AML-193 (cell line): ENCODE measurements around the gene GFRAL.
"Not testable (repeated sequence)": the region's sequence is repeated elsewhere in the genome, so short reads cannot be mapped to it uniquely, and the experiment has no call there.

Experiments used
- DNase-seq, 2 experiments: peaks; one replicate each; lab custom pipeline; 2025; lab: John Stamatoyannopoulos, UW

Gene GFRAL, protein sequence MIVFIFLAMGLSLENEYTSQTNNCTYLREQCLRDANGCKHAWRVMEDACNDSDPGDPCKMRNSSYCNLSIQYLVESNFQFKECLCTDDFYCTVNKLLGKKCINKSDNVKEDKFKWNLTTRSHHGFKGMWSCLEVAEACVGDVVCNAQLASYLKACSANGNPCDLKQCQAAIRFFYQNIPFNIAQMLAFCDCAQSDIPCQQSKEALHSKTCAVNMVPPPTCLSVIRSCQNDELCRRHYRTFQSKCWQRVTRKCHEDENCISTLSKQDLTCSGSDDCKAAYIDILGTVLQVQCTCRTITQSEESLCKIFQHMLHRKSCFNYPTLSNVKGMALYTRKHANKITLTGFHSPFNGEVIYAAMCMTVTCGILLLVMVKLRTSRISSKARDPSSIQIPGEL

DNA sequence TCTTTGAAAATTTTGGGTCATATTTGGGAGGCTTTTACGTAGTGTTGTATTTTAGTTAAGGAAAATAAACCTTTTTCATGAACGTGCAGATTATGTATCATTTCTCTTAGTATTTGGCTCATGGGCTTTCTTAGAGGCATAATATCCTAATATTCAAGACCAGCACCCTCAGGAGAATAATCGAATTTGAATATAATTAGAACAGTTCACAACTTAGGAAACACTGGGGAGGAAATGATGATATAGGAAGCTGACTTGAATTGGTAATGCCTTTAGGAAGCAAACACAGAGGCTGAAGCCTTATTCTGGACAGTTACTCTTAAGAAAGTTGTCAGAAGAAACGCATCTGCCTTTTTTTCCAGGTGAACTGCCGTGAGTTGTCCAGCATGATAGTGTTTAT is at the start of gene GFRAL:
Gene GFRAL, plus strand, starts transcription at position 301 of the 400 bp plus-strand sequence. Its CDS starts 86 bp downstream, at position 387.
- DNase-seq = no peak

DNA sequence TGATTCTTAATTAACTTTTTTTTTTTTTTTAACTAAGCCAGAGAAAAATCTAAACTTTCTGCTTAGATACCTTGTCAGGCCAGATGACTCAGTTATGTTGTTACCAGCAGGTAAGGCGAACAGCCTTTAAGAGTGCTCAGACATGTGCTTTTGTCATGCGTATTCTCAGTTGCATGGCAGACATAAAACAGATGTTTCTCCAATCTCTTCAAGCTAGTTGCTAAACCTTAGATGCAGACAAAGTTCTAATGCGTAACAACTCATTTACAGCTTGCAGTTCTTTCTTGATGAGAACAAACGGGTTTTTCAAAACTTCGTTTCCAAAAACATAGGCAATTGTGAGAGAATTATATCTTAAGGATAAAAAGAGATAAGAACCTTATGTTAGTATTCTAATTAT is 49.6 kb upstream of the GFRAL start:
- no peak for DNase-seq

- DNase-seq = no peak
Measured at GRCh38 chr6:55281215-55281614, 46.1 kb upstream of the GFRAL start.

DNA sequence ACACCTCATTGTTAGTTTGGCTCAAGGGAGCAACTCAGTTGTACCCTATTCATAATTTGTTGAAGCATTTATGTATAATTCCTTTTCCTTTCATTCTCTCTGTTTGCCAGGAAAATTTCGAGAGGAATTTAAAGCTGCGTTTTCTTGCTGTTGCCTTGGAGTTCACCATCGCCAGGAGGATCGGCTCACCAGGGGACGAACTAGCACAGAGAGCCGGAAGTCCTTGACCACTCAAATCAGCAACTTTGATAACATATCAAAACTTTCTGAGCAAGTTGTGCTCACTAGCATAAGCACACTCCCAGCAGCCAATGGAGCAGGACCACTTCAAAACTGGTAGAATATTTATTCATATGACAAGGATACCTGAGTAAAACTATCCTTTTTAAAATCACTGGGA is 45.2 kb upstream of the GFRAL start:
- no peak for DNase-seq

DNA sequence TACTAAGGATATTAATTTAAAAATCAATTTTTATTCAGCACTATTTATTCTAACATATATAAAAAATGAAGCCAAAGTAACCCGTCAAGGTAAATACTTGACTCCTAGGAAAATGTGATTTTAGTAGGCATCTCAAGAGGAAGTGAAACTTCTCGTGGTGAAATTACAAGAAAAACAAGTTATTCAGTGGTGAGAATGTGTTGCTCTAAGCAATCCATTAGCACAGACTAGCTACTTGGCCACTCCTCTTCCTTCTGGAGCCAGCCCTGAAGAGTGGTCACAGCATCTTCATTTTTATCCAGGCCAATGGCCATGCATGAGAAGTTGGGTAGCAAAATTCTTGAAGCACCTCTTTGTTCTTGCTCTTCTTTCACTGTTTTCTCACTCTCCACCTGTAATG is 40.4 kb upstream of the GFRAL start:
- no peak for DNase-seq

- no peak for DNase-seq
Measured at GRCh38 chr6:55290736-55291135, 36.5 kb upstream of the GFRAL start.

DNA sequence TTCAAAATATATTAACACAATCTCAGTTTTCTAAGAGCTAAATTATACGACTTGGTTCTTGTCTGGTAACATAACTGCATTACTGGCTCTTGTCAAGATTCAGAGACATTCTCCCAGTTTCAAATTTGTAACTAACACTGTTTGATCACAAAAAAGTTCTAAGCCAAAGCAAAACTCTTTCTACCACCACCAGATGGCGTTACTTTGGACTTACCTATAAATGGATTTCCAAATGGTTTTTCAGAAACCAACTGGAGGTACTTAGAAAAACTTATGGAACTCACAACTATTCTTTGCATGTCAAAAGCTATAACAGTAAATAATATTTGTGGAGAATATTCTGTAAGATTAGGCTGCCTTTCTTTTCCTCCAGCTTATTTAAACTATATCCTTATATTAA is 34.2 kb upstream of the GFRAL start:
- peak; percentile 34 to 42 for DNase-seq

GRCh38 chr6:55297214-55297613 is 30.1 kb upstream of the GFRAL start:
- DNase-seq = not testable (repeated sequence)

DNA sequence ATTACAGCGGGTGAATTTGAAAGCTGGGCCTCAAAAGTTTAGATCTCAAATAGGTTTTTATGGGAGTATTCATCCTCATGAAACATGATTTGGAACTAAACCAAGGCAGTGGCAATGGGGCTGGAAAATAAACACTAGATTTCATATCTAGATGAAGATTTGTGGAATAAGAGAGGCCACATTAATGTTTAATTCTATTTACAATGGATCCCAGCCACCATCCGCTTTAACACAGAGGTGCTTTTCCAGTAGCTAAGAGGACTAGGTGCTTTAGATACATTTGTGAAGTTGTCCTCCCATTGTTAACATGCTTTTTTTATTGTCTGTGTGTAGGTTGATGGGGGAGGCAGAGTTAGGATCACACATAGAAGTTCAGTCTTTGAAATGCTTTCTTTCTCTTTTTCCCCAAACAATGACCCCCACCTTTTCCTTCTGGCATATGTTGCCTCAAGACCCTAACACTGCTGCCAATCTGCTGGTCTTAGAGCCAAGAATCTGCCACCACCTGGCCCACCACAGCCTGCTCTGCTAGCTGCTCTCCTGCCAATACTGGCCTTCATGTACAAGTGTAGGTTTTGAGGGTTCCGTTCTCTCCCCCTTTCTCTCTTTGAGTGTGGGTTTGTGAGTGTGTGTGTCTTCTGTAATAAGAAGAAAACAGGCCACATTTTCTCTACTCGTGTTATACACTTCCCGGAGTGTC is 27.8 kb upstream of the GFRAL start:
- no peak for DNase-seq

- no peak for DNase-seq
Measured at GRCh38 chr6:55304747-55305146, 22.5 kb upstream of the GFRAL start.

GRCh38 chr6:55319961-55320695 is 7.1 kb upstream of the GFRAL start:
- no peak for DNase-seq

- no peak for DNase-seq
Measured at GRCh38 chr6:55320696-55321086, 6.6 kb upstream of the GFRAL start.

DNA sequence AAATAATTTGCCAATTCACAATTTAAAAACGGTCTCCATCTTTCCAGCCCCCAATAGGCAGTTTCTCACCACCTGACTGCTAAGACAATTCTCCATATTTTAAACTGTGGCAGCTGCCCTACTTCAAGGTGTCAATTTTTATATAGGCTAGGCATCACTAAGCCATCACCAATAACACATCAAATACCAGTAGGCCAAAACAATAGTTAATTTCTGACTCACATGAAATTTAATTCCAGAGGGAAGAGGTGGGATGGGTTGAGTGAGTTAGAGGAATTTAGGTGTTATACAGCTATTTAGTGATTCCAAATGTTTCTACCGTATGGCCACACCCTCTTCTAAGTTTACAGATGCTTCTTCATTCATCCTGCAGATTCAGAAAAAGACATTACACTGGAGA is 49.9 kb downstream of the GFRAL start:
- no peak for DNase-seq

- no peak for DNase-seq
Measured at GRCh38 chr6:55379471-55379870, 52.2 kb downstream of the GFRAL start.

GRCh38 chr6:55379895-55380294 is 52.6 kb downstream of the GFRAL start:
- no peak for DNase-seq

DNA sequence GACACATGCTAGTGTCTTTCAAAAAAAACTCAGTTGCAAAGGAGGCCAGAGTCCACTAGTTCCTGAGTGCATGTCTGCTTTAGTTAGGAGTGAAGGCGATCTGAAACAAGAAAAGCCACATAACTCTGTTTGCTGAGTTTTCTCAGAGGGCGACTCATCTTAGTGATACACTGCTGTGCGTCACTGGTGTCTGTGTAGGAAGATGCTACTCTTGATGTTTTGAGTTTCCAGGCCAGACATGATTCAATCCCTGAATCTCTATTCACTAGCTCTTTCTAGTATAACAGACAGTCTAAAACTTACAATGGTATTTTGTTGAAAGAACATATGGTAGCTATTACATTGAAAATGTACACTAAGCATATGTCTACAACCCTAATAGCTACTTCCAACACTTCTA is 60.9 kb downstream of the GFRAL start:
- DNase-seq = no peak

GRCh38 chr6:55395871-55396270 is 68.6 kb downstream of the GFRAL start:
- DNase-seq = no peak

DNA sequence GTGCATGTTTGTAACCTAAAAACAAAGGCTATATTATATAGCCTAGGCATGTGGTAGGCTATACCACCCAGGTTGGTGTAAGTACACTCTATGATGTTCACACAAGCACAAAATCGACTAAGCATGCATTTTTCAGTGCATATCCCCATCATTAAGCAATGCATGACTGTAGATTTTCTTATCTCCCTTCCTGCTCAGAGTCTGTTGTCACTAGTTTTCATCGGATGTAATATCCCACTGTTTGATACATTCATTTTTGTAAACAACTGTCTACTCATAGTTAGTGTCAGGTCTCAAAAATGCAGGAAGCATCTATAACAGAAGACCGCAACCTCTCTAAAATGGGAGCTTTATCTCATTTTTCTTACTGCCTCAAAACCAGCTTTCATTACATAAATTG is 70.7 kb downstream of the GFRAL start:
- DNase-seq = no peak

DNA sequence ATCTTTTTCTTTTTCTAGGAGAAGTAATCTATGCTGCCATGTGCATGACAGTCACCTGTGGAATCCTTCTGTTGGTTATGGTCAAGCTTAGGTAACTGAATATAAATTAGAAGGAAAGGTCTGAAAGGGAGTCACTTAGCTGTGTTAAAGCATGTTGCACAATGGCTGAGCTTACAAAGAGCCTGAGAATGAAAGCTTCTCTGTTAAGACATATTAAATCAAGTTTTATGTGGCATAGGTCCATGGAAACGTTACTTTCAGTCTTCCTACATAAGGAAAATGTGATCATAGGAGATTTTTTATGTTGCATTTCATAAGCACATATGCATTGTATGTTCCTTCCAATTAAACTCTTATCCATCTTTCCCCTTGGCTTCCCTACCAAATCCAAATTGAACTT is 72.1 kb downstream of the GFRAL start:
- no peak for DNase-seq

GRCh38 chr6:55405474-55406235 is 78.4 kb downstream of the GFRAL start:
- no peak for DNase-seq

DNA sequence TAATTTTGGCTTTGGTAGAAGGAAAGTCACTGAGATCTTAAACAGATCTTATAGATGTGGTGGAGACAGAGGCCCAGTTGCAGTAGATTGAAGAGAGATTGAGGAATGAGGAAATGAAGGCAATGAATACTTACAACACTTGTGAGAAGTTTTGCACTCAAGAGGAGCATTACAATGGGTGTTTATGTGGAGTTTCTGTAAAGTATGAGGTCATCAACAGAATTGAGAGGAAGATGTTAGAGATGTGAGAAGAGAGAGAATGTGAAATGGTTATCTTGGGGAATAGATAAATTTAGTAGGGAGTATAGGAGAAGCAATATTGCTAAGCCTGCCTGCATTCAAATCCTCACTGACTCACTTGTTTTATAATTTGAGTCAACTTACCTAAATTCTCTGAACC is 83.4 kb downstream of the GFRAL start:
- DNase-seq = no peak

DNA sequence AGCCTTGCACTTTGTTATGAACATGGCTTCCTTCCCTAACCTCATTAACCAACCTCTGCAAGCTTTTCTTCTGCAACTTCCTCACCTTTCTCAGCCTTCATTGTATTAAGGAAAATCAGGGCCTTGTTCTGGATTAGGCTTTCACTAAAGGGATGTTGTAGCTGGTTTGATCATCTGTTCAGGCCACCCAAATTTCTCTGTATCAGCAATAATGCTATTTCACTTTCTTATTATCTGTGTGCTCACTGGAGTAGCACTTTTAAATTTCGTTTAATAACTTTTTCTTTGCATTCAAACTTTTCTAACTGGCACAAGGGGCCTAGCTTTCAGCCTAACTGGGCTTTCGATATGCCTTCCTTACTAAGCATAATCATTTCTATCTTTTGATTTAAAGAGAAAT is 96.7 kb downstream of the GFRAL start:
- DNase-seq = no peak
